Left hindlimb (tissue), 1 donor: ENCODE results near the gene TMEM132D.

Experiments used
- DNase-seq: peaks from one replicate; pipeline ENCODE4 v3.0.0-alpha.2; 2018

The TMEM132D gene

DNA sequence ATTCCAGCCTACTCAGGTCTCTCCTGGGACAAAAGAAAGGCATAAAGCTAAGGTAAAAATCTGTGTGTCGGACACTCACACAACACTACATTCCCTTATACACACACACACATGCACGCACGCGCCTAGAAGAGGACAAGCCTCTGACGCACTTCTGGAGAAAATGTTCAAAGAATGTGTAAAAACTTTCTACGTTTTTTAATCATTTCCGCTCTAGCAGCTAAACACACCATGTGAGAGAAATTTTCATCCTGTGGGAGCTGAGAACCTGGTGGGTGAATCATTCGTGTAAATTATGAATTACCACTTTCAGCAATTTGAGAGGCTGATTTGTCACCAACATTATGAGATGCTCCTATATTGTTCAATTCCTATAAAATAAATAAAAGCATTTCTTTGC lies 494.5 kb downstream of the TMEM132D start:
- DNase-seq, result no peak

DNA sequence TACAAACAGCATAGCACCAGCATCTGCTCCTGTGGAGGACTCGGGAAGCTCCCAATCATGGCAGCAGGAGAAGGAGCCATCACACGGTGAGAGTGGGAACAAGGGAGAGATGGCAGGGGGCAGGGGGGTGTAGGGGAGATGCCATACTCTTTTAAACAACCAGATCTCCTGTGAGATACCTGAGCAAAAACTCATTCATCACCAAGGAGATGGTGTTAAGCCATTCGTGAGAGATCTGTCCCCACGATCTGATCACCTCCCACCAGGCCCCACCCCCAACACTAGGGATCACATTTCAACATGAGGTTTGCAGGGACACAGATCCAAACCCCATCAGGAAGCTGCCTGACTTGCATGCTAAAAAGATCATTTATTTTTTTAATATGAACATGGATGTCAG lies 499.3 kb downstream of the TMEM132D start:
- no peak for DNase-seq

DNA sequence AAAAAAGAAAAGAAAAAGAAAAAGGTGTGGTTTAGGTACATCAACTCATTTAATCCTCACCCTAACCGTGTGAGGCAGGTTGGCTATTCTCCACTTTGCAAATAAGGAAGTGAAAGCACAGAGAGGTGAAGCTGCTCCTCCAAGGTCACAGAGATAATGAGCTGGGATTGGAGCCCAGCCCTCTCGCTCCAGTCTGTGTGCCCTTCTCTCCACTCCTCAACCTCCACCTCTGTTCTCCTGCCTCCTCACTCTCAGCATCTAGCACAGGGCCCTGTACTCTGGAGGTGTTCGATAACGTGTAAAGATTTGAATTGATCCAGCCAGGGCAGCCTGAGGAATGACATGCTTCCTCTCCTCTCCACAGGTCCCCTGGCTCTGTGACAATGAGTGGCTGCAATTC lies 502.3 kb downstream of the TMEM132D start:
- no peak for DNase-seq

DNA sequence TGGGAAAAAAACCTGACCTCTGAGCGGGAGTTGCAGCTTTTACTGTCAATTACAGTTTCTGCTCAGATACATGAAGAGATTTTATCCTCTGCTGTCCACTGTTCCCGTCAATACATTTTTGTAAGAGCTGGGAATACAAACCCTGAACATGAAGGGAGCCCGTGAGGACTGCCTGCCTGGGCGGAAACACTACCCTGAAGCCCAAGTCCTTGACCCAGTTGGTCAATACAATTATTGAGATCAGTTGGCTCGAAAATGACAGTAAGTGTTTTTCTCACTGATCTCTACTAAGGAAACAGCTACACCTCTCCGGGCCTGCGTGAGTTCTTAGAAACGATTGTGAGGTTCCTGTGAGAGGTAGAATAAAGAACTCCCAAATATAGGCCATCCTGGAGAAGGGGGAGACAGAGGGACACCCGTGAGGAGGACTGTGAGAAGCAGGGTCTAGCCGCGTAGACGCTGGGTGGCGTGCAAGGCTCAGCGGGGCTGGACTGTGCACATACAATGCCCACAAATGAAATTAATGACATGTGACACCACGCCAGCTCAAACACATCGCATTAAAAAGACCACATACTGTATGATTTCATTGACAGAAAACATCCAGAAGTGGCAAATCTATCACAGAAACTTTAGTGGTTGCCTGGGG lies 509.5 kb downstream of the TMEM132D start:
- DNase-seq, result no peak

DNA sequence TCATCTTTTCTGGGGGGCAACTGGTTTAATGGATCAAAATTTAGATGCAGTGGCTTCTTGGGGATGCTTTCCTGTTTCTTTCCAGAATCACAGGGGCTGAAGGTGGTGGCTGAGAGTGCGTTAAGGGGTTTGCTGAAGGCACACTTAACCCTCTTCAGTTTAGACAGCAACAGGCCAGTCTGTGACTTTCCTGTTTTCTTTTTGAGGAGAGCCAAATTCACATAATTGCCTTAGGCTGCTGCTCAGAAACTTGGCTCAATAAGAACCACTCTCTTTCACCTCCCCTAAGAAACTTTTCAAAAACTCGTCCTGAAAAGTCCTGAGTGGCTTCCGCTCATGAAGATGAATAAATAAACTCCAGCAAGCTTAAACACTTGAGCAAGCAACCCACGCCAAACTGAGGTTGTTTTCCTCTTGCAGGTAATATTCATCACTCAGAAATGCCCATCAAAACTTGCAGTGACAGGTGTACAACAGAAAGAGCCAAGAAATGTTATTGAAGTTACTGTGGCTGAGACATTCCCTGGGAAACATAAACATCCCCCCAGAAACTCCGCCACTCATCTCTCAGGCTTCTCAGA lies 510.4 kb downstream of the TMEM132D start:
- no peak for DNase-seq

DNA sequence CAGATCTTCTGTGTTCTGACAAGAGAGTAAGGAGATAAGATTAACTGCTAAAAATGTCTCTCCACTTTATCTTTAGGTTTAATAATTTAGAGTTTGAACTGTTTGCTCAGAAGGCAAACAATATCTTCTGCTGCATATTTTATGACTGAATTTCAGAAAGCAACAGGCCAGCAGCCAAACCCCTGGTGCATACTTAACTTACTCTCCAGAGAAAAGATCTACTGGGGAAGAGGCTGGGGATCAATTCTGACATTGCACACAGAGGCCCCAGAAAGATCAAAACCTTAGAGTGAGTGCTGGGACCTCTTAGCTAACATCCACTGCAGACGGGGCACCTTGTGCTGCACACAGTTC lies 518.2 kb downstream of the TMEM132D start:
- DNase-seq, result no peak

DNA sequence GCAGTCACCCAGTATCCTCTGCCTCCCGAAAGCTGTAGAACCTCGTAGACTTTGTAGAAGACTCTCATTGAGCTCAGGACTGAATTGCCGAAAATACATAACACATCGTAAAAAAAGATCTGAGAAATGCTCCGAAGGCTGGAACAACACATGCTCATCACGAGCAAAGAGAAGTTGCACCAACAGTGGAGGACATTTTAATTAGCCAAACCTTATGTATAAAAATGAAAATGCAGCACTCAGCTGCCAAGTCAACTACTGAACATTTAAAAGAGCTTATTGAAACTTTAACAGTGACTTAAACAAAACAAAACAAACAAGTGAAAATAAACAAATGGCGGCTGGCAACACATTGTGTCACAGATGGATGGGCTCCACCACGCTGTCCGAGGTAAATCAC lies 519.9 kb downstream of the TMEM132D start:
- DNase-seq, result no peak

DNA sequence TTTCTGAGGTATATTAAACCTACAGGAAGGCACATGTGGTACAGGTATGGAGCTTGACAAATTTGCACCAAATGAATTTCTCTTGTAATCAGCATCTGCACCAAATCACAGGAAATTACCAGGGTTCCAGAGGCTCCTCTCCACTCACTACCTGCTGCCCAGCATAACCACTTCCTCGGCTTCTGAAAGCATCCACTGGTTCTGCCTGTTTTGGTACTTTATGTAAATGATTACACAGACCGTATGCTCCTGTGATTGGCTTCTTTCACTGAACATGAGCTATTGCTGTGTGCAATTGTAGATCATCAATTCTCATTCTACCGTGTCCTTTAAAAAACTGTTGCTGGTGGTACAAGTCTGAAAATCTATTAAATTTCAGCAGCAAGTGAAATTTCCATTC lies 522.1 kb downstream of the TMEM132D start:
- no peak for DNase-seq

DNA sequence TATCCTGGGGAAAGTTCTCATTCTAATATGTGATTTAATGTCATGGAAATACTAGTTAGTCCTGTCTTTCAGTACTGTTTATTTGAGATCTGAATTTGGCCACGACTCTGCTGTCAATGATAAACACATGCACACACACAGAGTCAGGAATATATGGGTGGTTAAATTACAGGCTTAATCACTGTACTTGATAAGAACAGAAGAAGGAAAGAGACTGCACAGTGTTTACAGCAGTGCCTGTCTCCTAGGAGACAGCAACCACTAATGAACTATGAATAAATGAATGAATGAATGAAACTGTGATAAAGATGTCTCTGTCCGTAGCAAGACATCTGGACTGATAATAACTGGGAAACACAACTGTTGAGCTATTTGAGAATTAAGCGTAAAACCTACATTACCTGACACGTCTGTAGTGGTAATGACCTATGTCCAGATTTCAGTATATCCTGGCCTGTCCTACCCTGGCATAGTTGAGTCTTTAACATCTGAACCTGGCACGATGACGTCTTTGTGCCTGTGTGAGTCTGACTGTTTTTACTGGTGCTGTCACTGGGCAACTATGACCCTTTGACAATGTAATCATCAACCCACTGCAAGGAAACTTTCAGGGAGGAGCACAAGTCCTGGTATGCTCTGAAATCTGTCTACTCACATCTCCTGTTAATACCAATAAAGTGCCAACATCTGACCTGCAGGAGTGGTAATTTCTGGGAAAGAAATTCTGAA lies 524.6 kb downstream of the TMEM132D start:
- DNase-seq, result no peak

DNA sequence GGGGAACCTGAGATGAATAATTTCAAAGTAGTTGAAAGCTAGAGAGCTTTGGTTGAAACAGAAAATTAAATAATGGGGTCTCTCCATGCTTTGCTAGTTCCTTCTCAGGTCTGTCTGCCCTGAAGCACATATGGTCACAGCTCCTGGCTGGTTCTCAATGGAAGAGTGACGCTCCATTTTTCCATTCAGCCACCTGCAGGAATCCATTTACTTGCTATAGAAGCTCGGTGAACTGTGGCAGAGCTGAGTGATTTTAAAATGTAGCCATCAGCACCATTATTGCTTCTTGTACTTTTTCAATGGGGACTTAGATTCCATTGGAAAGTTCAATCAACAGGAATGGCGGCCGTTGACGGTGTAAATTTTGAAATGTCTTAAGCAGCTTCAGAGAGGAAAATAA lies 525.3 kb downstream of the TMEM132D start:
- DNase-seq, result no peak

DNA sequence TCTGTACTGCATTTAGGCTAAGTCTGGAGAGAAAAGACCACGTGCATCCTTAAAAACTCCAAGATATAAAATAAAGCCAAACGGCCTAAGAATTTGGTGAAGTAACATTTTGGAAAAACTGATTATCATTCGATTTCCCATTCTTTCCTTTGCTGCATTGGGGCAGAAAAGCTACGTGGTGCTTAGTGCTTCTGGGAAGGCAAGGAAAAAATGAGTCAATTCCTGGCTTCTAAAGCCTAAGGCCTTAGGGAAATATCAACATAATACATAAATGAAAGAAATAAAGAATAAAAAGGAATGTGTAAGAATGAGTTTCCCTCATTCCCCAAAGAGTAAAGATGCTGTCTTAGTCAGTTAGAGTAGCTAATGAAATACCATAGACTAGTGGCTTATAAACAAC lies 530.1 kb downstream of the TMEM132D start:
- DNase-seq, result no peak

DNA sequence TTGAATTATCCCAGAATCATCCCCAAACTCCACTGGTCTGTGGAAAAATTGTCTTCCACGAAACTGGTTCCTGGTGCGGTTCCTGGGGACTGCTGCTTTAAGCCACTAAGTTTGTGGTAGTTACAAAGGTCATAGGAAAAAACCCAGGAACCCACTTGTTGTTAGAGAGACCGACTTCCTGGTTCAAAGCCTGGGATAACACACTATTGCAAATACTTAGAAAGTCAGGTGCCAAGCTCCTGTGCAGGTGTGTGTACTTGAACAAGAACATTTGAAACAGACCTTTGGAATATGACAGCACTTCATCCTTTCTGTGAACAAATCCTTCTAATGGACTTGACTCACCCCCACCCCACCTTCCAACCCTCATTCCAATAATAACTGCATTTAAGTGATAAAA lies 530.9 kb downstream of the TMEM132D start:
- DNase-seq, result no peak

DNA sequence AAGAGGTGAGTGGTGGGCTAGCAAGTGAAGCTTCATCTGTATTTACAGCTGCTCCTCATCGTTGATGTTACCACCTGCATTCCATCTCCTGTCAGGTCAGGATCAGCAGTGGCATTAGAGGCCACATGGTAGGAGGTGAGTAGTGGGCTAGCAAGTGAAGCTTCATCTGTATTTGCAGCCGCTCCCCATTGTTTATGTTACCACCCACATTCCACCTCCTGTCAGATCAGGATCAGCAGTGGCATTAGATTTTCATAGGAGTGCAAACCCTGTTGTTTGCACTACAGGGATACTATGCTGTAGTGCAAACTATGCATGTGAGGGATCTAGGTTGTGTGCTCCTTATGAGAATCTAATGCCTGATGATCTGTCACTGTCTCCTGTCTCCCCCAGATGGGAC lies 531.5 kb downstream of the TMEM132D start:
- no peak for DNase-seq

DNA sequence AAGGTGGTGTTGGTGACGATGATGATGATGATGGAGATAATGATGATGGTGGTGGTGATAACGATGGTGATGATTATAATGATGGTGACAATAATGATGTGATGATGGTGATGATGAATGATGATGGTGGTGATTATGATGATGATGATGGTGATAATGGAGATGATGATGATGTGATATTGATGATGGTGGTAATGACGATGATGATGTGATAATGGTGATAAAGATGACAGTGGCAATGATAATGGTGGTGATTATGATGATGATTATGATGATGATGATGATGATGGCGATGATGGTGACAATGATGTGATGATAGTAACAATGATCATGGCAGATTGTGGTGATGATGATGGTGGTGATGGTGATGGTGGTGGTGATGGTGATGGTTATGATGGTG lies 532.6 kb downstream of the TMEM132D start:
- no peak for DNase-seq

DNA sequence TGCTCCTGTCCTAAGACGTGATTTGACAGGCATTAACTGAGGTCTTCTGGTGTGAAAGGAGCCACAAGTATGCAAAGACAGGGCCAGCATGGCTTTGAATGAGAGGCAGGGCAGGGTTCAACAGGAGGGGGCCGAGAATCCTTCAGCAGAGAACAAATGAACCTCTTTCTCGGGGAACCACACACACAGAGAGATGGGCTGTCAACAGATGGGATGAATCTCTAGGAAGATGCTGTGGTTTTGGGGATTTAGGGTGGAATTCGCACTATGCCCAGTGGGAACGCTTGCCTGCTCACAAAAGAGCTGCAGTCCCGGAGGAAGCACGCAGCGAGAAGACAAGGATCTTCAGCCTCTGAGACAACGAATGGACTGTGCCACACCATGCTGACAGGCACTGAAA lies 537.2 kb downstream of the TMEM132D start:
- no peak for DNase-seq

DNA sequence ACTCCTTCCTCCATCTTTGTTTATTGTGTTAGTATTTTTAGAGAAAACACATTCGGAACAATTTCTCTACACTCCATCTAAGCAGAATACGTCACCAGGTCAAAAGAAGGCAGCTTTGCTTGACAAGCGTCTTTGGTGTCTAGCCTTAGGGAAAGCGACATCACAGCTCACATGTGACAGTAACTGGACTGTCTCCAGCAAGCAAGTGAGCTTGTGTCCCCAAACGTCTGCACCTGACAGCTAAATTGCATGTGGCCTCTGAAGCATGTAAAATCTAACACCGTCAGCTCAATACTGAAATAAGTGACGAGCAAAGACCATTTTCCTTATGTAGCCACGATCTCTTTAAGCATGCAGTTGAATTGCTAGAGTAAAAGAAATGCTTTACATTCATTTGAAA lies 540.8 kb downstream of the TMEM132D start:
- DNase-seq, result no peak

DNA sequence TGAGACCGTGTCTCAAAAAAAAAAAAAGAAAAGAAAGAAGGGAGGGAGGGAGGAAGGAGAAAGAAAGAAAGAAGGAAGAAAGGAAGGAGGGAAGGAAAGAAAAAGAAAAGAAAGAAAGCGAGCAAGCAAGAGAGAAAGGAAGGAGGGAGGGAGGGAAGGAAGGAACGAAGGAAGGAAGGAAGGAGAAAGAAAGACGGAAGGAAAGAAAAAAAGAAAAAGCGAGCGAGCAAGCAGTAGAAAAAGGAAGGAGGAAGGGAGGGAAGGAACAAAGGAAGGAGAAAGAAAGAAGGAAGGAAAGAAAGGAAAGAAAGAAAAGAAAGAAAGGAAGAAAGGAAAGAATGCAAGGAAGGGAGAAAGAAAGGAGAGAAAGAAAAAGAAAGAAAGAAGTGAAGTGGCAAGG lies 546.6 kb downstream of the TMEM132D start:
- no peak for DNase-seq

DNA sequence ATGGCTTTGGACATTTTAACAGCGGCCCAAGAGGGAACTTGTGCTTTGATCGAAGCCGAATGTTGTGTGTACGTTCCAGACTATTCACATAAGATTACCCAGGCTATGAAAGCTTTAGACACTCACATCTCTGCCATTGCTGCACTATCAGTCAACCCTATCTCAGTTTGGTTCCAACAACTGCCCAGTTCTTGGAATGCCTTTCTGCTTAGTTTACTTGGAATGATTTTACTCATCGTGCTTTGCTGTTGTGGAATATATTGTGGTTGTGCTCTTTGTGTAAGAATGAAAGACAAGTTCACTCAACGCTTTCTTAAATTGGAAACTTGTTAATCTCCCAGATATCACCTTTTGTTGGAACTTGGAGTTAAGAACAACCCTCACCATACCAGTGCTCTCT lies 552.3 kb downstream of the TMEM132D start:
- DNase-seq, result no peak

DNA sequence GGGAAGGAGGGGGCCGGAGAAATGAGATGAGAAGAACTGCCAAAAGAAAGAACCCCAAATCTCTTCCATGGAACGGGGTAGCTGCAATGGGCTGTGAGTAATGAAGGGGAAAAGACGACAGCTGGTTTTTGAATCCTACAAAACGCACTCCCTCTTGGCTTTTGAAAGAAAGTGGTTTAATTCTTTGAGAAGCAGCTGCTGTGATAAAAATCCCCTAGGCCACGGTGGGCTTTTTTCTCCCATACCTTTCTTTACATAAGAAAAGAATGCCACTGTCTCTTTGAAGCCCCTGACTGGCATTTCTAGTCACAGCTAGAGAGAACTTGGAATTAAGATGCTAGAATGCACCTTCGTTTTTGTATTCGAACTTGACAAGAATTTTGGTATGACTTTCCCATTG lies 564.5 kb downstream of the TMEM132D start:
- DNase-seq, result no peak

DNA sequence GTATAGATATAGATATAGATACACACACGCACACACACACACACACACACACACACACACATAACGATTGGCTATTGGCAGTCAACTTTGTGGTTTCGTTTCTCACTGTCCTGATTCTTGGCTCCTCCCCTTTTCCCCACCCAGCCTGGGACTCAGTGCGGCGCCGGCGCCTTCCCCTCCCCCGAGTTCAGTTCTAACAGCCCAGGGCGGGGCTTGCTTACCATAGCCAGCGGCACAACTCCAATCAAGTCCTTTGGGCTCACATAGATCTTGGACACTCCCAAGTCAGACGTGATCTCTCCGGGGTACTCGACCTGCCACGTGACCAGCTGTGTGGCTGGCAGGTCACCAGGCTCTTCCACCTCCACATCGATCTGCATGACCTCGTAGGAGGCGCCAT lies 566.4 kb downstream of the TMEM132D start:
- DNase-seq, result no peak

DNA sequence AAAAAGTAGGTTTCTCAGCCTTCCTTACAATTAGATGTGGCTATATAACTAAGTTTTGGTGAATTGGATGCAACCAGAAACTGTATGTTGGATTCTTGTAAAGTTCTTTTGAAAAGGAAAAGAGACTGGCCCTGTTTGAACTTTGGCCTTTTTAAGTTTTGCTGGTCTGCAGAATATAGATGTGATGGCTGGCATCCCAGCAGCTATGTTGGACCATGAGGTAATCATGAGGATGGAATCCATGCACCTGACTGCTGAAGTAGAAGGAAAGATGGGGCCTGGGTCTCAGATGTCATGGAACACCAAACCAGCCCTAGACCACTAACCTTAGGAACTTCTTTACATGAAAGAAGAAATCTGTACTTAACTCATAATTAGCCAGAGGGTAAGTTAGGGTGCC lies 568.1 kb downstream of the TMEM132D start:
- no peak for DNase-seq

DNA sequence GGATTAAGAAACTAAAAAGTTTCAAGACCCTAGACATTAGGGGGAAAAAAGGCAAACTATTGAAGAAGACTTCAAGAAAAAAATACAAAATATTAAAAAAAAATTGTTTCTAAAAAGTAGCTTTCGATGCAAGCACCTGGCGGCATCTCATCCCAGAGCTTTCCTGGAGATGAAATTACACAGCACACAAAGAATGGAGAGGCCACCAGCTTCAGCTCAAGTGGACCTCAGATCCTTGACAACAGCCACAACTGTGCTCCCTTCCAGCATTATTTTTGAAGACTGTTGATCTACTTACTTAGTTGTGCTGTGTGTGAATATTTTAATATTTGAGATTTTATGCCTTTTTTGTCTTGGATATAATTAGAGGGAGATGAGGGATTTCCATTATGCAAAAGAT lies 571.5 kb downstream of the TMEM132D start:
- no peak for DNase-seq

DNA sequence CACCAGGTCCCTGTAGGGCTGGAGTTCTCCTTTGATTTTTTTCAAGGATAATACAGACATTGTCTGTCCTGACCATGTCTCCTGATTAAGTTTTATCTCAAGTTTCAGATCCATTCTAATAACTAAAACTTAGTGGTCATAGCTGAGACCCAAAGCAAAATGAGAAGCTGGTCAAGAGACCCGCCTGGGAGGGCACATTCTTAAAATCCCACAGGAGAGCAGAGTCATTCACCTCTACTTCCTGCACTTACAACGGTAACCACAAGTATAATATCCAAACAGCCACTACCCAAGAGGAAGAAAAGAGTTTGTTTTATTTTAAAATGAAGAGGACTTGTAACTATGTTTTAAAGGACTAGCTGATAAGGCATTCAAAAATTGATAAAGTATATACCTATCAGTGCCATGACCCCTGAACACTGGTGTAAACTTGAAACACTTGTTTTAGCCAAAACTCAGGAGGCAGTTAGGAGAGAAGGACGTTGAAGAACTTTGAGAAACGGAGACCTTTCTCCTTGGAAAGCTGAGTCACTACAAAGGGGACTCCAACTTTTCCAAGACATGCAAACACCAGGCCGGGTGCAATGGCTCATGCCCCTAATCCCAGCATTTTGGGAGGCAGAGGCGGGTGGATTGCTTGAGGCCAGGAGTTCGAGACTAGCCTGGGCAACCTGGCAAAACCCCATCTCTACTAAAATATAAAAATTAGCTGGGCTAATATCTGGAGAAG lies 572.3 kb downstream of the TMEM132D start:
- DNase-seq, result no peak

DNA sequence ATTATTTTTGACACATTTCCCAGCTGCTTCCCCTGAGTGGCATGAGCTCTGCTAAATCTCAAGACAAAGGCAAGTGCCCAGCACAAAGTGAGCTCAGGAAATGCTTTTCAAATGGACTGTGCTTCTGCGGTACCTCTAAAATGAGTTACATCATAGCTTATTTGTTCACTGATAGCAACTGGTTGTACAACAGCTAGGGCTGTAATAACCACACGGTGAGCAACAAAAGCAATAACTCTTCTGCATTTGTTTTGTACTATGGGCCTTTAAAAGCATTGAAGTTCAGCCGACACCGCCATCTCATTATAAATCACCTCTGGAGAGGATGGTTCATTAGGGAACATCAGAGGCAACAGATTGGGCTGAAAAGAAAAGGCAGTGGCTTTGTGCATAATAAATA lies 575.6 kb downstream of the TMEM132D start:
- no peak for DNase-seq
